OCI-LY7 (cell line): ENCODE data around the gene BRCA1.

Source experiments
- CTCF ChIP-seq: fragments of 200-600 bp; sonication (generic); conservative IDR thresholded peaks from 2 replicates; pipeline ENCODE4 v1.5.1; 2014; ENCODE audit warnings: mild to moderate bottlenecking, antibody characterized with exemption, low read length, moderate library complexity, mixed read lengths
- EZH2phosphoT487 ChIP-seq: fragments of 200-600 bp; sonication (generic); IDR thresholded peaks from 2 replicates; pipeline ENCODE4 v1.6.1; 2018; ENCODE audit warnings: low read depth, borderline replicate concordance, mild to moderate bottlenecking, mixed run types, antibody characterized with exemption, low read length, moderate library complexity, mixed read lengths

DNA sequence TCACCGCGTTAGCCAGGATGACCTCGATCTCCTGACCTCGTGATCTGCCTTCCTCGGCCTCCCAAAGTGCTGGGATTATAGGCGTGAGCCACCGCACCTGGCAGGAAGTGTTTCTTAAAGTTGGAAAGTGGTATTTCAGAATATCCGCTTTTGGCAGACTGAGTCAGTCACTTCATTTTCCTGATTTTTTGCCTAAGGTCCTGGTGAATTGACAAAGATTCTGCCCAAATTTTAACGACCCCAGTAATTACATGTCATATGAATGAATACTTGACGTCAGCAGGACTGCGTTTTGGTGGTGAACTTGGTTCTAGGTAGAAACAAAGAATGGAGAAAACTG is 4.5 kb upstream of the BRCA1 start:
- TF ChIP-seq CTCF (no peak), EZH2phosphoT487 (no peak)
